Suprapubic skin (tissue), 4 donors: ENCODE data around the gene HOXA6. TPM values are rescaled to one million over a fixed set of nuclear protein-coding genes. Genes with fewer than 3 reads are reported as not detected.

Source experiments
- DNase-seq, 2 donors: peaks; one replicate each; pipeline ENCODE4 v3.0.0-alpha.2; 2019; ENCODE audit warnings: low spot score in 2 of 2
- H3K27ac ChIP-seq: fragments of 200-600 bp; sonication (generic); one replicate; pipeline ENCODE4 v1.5.1; 2019
- H3K27me3 ChIP-seq: fragments of 200-600 bp; sonication (generic); one replicate; pipeline ENCODE4 v1.5.1; 2019
- H3K36me3 ChIP-seq: fragments of 200-600 bp; sonication (generic); one replicate; pipeline ENCODE4 v1.5.1; 2019
- H3K4me1 ChIP-seq: fragments of 200-600 bp; sonication (generic); one replicate; pipeline ENCODE4 v1.5.1; 2019
- H3K4me3 ChIP-seq: fragments of 200-600 bp; sonication (generic); one replicate; pipeline ENCODE4 v1.5.1; 2019; ENCODE audit warnings: mild to moderate bottlenecking
- H3K9me3 ChIP-seq: fragments of 200-600 bp; sonication (generic); one replicate; pipeline ENCODE4 v1.5.1; 2019
- EP300 ChIP-seq: sonication (generic); formaldehyde crosslinking; IDR thresholded peaks from one replicate; pipeline ENCODE4 v1.6.1; 2017; ENCODE audit warnings: antibody characterized with exemption
- POLR2A ChIP-seq, 2 donors: fragments of 450-650 bp; IDR thresholded peaks; one replicate each; pipeline ENCODE4 v1.6.1; 2017; ENCODE audit warnings: antibody characterized with exemption in 2 of 2, mild to moderate bottlenecking in 2 of 2, moderate library complexity in 2 of 2
- POLR2AphosphoS5 ChIP-seq, 3 donors: sonication (generic); formaldehyde crosslinking; IDR thresholded peaks; one replicate each; pipeline ENCODE4 v1.6.1; 2017; ENCODE audit warnings: antibody characterized with exemption in 3 of 3
- WGBS: methylation state at CpG from one replicate; pipeline ENCODE4 v1.1.5; 2018; 5-methylcytosine and 5-hydroxymethylcytosine counted together
- total RNA-seq, 4 donors: library from RNA; depleted of rRNA; stranded (reverse); fragments of >200 nt; gene quantifications; one replicate each; pipeline ENCODE4 v1.1.0, GENCODE V29; 2016
- TF ChIP-seq, protein P1 (sequence below), 2 donors: fragments of 200-600 bp in 1 of 2; fragments of 450-650 bp in 1 of 2; sonication (generic) in 1 of 2; IDR thresholded peaks; one replicate each; pipeline ENCODE4 v1.5.1; 2016 to 2019; ENCODE audit warnings: antibody characterized with exemption in 2 of 2, mild to moderate bottlenecking in 1 of 2, moderate library complexity in 1 of 2

HOXA6 gene
- total RNA-seq, 4 donors from 2014 or later: 4.0 to 9.3 (median 6.4) TPM

DNA sequence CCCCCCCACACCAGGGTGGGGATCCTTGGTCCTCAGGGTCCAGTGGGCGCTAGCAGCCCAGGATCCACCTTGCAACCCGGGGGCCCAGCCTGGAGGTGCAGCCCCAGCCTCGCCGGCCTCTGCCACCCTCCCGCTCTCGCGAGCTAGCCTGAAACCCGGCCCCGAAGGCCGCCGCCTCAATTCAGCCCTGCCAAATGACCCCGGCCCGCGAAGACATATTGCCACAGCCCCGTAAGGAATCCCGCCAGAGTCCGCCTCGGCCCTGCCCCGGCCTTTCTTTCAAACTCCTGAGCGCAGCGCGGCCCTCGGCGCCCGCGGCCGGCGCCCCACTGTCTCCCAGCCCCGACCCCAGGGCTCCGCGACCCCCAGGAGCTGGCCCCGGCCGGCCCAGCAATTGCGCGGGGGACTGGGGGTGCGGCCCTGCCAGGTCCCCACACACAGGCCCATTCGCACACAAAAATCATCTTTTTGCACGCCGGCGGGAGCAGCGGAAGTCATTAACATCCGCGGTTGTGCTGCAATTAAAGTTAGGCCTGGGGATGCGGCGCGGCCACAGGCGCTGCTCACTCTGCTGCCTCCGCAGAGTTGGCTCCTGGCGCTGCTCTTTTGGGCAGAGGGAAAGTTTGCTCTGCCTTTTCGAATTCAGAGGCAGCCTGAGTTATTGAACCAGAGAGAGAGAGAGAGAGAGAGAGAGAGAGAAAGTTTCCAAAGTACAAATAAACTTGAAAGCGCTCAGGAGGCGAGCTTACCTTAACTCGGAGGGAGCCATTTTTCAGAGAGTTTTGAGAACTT, 8.0 kb downstream of the HOXA6 start:
- H3K9me3 ChIP-seq: no peaks in the 10 kb centered on the region
- H3K27me3 ChIP-seq: no peaks in the 10 kb centered on the region
- H3K4me3 ChIP-seq: peak overlapping the region; percentile 28
- peak overlapping the region; percentile 52 for H3K27ac ChIP-seq
- WGBS: 67% methylated on average over 41 of the region's 53 CpGs
- peaks cover 48% of the 10 kb centered on the region for H3K4me1 ChIP-seq
- peak; percentile 61 to 80 for DNase-seq
- TF ChIP-seq EP300: no peak
- TF ChIP-seq POLR2A (IDR thresholded peaks at IDR 0.05): no peak
- no peak for TF ChIP-seq POLR2AphosphoS5 (IDR thresholded peaks at IDR 0.05)
- TF ChIP-seq, protein P1, sequence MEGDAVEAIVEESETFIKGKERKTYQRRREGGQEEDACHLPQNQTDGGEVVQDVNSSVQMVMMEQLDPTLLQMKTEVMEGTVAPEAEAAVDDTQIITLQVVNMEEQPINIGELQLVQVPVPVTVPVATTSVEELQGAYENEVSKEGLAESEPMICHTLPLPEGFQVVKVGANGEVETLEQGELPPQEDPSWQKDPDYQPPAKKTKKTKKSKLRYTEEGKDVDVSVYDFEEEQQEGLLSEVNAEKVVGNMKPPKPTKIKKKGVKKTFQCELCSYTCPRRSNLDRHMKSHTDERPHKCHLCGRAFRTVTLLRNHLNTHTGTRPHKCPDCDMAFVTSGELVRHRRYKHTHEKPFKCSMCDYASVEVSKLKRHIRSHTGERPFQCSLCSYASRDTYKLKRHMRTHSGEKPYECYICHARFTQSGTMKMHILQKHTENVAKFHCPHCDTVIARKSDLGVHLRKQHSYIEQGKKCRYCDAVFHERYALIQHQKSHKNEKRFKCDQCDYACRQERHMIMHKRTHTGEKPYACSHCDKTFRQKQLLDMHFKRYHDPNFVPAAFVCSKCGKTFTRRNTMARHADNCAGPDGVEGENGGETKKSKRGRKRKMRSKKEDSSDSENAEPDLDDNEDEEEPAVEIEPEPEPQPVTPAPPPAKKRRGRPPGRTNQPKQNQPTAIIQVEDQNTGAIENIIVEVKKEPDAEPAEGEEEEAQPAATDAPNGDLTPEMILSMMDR (IDR thresholded peaks at IDR 0.05): no peak
- H3K36me3 ChIP-seq: peaks cover 4% of the 10 kb centered on the region

DNA sequence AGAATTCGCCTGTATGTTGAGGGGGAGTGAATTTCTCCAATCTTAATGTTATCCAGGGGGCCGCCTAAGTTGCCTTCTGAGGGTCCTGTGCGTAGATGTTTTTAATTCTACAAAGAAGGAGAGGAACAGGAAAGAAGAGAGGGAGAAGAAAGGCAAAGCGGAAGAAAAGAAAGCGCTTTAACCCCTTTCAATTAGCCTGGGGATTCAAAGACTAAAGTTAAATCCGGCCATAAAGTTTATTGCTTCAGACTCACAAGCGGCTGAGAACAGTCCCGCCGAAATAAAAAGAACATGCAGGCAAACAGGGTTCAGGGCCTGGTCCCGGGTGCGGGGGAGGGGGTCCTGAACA, 8.6 kb downstream of the HOXA6 start:
- Histone ChIP-seq H3K27me3 (no peaks in the 10 kb centered on the region), H3K9me3 (no peaks in the 10 kb centered on the region), H3K4me3 (peak overlapping the region; percentile 28), H3K27ac (peak overlapping the region; percentile 52), H3K36me3 (no peaks in the 10 kb centered on the region), H3K4me1 (peaks cover 50% of the 10 kb centered on the region)
- TF ChIP-seq EP300 (no peak), POLR2AphosphoS5 (IDR thresholded peaks at IDR 0.05) (no peak), POLR2A (IDR thresholded peaks at IDR 0.05) (no peak)
- TF ChIP-seq, protein P1 (IDR thresholded peaks at IDR 0.05): no peak
- no peak for DNase-seq
- 78% methylated on average over 11 of the region's 11 CpGs for WGBS

DNA sequence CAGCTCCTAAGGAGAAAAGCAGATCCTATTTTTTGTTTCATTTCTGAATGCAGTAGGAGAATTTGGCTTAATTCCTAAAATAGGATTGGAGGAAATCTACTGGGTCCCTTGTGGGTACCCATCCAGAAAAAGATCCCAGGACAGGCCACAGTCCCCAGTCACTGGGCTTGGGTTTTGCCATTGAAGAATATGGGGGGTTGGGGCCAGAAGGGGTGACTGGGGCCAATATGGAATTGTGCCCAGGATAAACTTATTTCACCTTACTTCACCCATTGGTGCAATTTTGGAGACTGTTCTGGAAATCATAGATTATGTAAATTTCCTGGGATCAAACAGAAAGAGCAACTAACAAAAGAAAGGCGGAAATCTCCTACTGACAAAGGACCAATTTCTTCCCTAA, 9.1 kb downstream of the HOXA6 start:
- H3K4me1 ChIP-seq: peaks cover 49% of the 10 kb centered on the region
- 95% methylated on average over 1 of the region's 1 CpG for WGBS
- H3K4me3 ChIP-seq: no peak overlapping the region
- H3K9me3 ChIP-seq: no peaks in the 10 kb centered on the region
- no peak for DNase-seq
- no peak for TF ChIP-seq POLR2A (IDR thresholded peaks at IDR 0.05)
- no peak for TF ChIP-seq POLR2AphosphoS5 (IDR thresholded peaks at IDR 0.05)
- TF ChIP-seq EP300: no peak
- TF ChIP-seq, protein P1 (IDR thresholded peaks at IDR 0.05): no peak
- H3K27ac ChIP-seq: peak overlapping the region; percentile 52
- no peaks in the 10 kb centered on the region for H3K36me3 ChIP-seq
- H3K27me3 ChIP-seq: no peaks in the 10 kb centered on the region

DNA sequence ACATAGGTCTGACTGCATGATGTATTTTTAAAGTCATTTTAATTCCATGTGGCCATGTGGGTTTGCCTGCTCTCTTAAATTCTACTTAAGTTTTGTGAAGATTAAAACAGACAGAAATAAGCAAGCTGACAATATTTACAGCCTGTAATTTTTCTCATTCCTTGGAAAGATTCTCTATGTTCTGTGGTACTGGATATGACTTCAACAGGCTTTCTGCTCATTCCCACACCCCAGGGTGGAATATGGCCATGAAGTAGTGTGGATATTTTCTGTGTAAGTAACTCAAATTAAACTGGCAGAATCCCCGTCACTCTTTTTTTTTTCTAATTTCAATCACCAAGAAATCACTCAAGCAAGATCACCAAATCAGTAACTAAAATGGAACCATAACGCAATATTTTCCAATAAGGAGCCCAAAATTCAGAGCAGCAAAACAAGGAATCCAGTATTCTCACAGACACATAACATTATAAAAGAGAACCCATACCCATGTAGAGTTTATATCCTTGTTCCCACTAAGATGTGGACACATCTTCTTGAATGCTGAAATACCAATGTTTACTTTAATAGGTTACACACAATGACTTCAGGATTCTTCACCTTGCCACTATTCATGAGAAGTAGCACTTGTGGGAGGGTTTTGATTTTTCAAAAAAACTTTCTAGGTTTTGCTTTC, 9.8 kb downstream of the HOXA6 start:
- Histone ChIP-seq H3K4me3 (no peak overlapping the region), H3K9me3 (no peaks in the 10 kb centered on the region), H3K4me1 (peaks cover 49% of the 10 kb centered on the region), H3K27me3 (no peaks in the 10 kb centered on the region), H3K36me3 (no peaks in the 10 kb centered on the region), H3K27ac (peak overlapping the region; percentile 52)
- WGBS: 74% methylated on average over 2 of the region's 2 CpGs
- DNase-seq: no peak
- TF ChIP-seq EP300 (no peak), POLR2AphosphoS5 (IDR thresholded peaks at IDR 0.05) (no peak), POLR2A (IDR thresholded peaks at IDR 0.05) (no peak)
- TF ChIP-seq, protein P1 (IDR thresholded peaks at IDR 0.05): no peak

DNA sequence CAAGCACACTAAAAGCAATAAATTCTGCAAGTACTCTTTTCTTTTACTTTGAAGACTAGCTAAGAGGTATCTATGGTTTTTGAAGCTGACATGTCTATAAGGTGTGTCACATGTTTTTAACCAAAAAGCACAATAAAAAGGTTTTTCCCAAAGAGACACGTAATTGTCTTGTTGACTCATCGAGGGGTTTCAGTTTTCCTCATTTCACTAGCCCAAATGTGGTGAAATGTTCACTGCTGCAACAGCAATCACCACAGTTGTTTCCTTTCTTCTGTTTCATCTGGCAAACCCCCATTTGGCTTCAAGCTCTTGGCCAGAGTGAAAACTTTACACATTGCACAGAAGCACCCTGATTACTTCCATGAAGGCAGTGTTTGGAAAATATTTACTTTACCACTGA, 13.2 kb downstream of the HOXA6 start:
- Histone ChIP-seq H3K27me3 (no peaks in the 10 kb centered on the region), H3K4me1 (peaks cover 57% of the 10 kb centered on the region), H3K36me3 (no peaks in the 10 kb centered on the region), H3K4me3 (no peak overlapping the region), H3K27ac (no peak overlapping the region), H3K9me3 (no peaks in the 10 kb centered on the region)
- DNase-seq: peak in 1 of 2 donors; percentile 67
- 26% methylated on average over 2 of the region's 2 CpGs for WGBS
- peak in 1 of 3 donors; percentile 73 for TF ChIP-seq POLR2AphosphoS5 (IDR thresholded peaks at IDR 0.05)
- no peak for TF ChIP-seq POLR2A (IDR thresholded peaks at IDR 0.05)
